Measurements from ENCODE around the gene KIRREL2. TPM values are rescaled to one million over a fixed set of nuclear protein-coding genes. Genes with fewer than 3 reads are reported as not detected.

KIRREL2 gene
- total and polyA plus RNA-seq, 2 of the 8 experiments (the other 6 are each of a cell fraction or from before 2014, with no cell fraction given): 2.4 to 4.6 TPM

GRCh38 chr19:35818445-35818844 is 38.3 kb upstream of the KIRREL2 start:
- H3K79me2 ChIP-seq (ENCODE audit: control insufficient read depth in 1 of 2, insufficient read depth in 2 of 2, low read length in 2 of 2): no peaks in the 10 kb centered on the region
- H2BK15ac ChIP-seq (ENCODE audit: low read length): 0 out of 2 replicates have a peak overlapping the region, but pooled peaks have one; percentile 53
- H4K8ac ChIP-seq (ENCODE audit: extremely low read depth, insufficient read depth, low read length): no peak overlapping the region
- no peak overlapping the region for H4K5ac ChIP-seq (ENCODE audit: insufficient read length, low read depth, low read length)
- H3K9me3 ChIP-seq (ENCODE audit: insufficient read depth in 2 of 2, low read depth in 1 of 2, low read length in 1 of 2): no peaks in the 10 kb centered on the region
- H3K56ac ChIP-seq (replicated peaks; ENCODE audit: insufficient read length, low read depth, low read length): no peak overlapping the region
- POLR2A ChIA-PET (ENCODE audit: partially characterized antibody): no interaction called here
- H3K27me3 ChIP-seq (replicated peaks in 1 of 4; ENCODE audit: control insufficient read depth in 3 of 4, extremely low read depth in 1 of 4, insufficient read depth in 3 of 4, low read length in 3 of 4): peaks cover 0 to 3% (median 0%) of the 10 kb centered on the region in 4 experiments; a peak in 2 of 7 replicates
- no peak overlapping the region for H2AFZ ChIP-seq (ENCODE audit: low read length)
- H2BK12ac ChIP-seq (ENCODE audit: low read depth, low read length): no peak overlapping the region
- H2BK20ac ChIP-seq (ENCODE audit: low read length): no peak overlapping the region
- CTCF ChIA-PET (ENCODE audit: partially characterized antibody): interaction anchor here (0.5 to 2.2 kb wide), 11 partner anchors 10 to 117 kb away, joined by 3 to 13 read pairs (median 5); no protein-coding TSS in a partner anchor
- no peak for DNase-seq (ENCODE audit: low read depth in 1 of 2, low spot score in 2 of 2)
- H2BK5ac ChIP-seq (ENCODE audit: low read depth, low read length): no peak overlapping the region
- no peak overlapping the region for H3K9ac ChIP-seq (replicated peaks in 1 of 4; ENCODE audit: extremely low read depth in 1 of 4, low read depth in 3 of 4, low read length in 3 of 4)
- H3K4ac ChIP-seq (replicated peaks; ENCODE audit: insufficient read length, low read depth, low read length): no peak overlapping the region
- H3K4me2 ChIP-seq (ENCODE audit: insufficient read depth in 1 of 2, low read depth in 2 of 2, low read length in 2 of 2): no peak overlapping the region
- no peak overlapping the region for H3K27ac ChIP-seq (ENCODE audit: low read depth, low read length)
- peaks cover 0 to 4% (median 1%) of the 10 kb centered on the region in 4 experiments; a peak in 4 of 7 replicates for H3K4me1 ChIP-seq (replicated peaks in 1 of 4; ENCODE audit: control insufficient read depth in 3 of 4, insufficient read depth in 4 of 4, low read length in 3 of 4)
- no peak overlapping the region for H3K23ac ChIP-seq (ENCODE audit: insufficient read length)
- no peaks in the 10 kb centered on the region for H3K36me3 ChIP-seq (ENCODE audit: control insufficient read depth in 2 of 4, insufficient read depth in 4 of 4, low read length in 3 of 4)
- no peak overlapping the region for H3K18ac ChIP-seq (ENCODE audit: extremely low read depth, low read length)
- H3K23me2 ChIP-seq (ENCODE audit: low read depth, low read length): no peaks in the 10 kb centered on the region
- H3K4me3 ChIP-seq (ENCODE audit: extremely low read depth in 1 of 4, insufficient read depth in 2 of 4, low read depth in 3 of 4, low read length in 4 of 4): no peak overlapping the region
- WGBS, 2 experiments (ENCODE audit: extremely low coverage in 1 of 2, insufficient coverage in 1 of 2, insufficient read length in 1 of 2, insufficient replicate concordance in 2 of 2, low coverage in 1 of 2, low lambda C conversion rate in 2 of 2, missing lambda C conversion rate in 1 of 2): 75 to 100% methylated on average over 1 to 3 of the region's 3 CpGs
- H4K91ac ChIP-seq (replicated peaks; ENCODE audit: insufficient read length, low read length): no peak overlapping the region
- H2BK120ac ChIP-seq (replicated peaks; ENCODE audit: low read depth, low read length): no peak overlapping the region
- no peak overlapping the region for H2AK5ac ChIP-seq (ENCODE audit: low read depth, low read length)
- TF ChIP-seq SUZ12 (IDR thresholded peaks at IDR 0.05; ENCODE audit: low read length) (no peak), HDAC6 (IDR thresholded peaks at IDR 0.05; ENCODE audit: low read depth, low read length) (no peak), TAF7 (optimal IDR thresholded peaks at IDR 0.05; ENCODE audit: borderline replicate concordance, low read depth, low read length) (no peak), JUN (IDR thresholded peaks at IDR 0.05; ENCODE audit: low read depth, low read length) (no peak), SIX5 (IDR thresholded peaks at IDR 0.05; ENCODE audit: low read depth, low read length) (no peak), NRF1 (IDR thresholded peaks at IDR 0.05; ENCODE audit: low read depth, low read length) (no peak), CBX5 (IDR thresholded peaks at IDR 0.05; ENCODE audit: low read depth, low read length) (no peak), SP2 (IDR thresholded peaks at IDR 0.05; ENCODE audit: low read length) (no peak), CHD1 (IDR thresholded peaks at IDR 0.05; ENCODE audit: low read depth, low read length) (no peak), TAF1 (IDR thresholded peaks at IDR 0.05; ENCODE audit: low read depth, low read length) (no peak), CTBP2 (IDR thresholded peaks at IDR 0.05; ENCODE audit: borderline replicate concordance, insufficient read depth, insufficient read length, low read length) (no peak), SP1 (IDR thresholded peaks at IDR 0.05; ENCODE audit: low read depth, low read length) (no peak)
- no peaks in the 10 kb centered on the region for H3K79me1 ChIP-seq (ENCODE audit: low read depth, low read length)
- no peak for FAIRE-seq
- H4K20me1 ChIP-seq (replicated peaks in 1 of 2; ENCODE audit: control insufficient read depth in 1 of 2, insufficient read depth in 2 of 2, low read length in 2 of 2): no peaks in the 10 kb centered on the region
- no peak overlapping the region for H3K14ac ChIP-seq (ENCODE audit: insufficient read length)

Measured in H1 (cell line).